Inferior parietal cortex (tissue), 1 donor: ENCODE results near the gene COX4I2.
"Not testable (repeated sequence)": the region's sequence is repeated elsewhere in the genome, so short reads cannot be mapped to it uniquely, and the experiment has no call there.

ENCODE experiments used
- DNase-seq: peaks from one replicate; pipeline ENCODE4 v3.0.0-alpha.2; 2016; ENCODE audit errors: extremely low spot score

COX4I2 gene

GRCh38 chr20:31637660-31638059, at the start of gene COX4I2:
Gene COX4I2, plus strand, starts transcription at chr20:31637912. Its CDS starts 1,106 bp downstream, at chr20:31639018.
- no peak for DNase-seq

- DNase-seq: no peak
Observed at GRCh38 chr20:31590717-31591225, 46.9 kb upstream of the COX4I2 start.

- no peak for DNase-seq
Observed at GRCh38 chr20:31593221-31594001, 44.3 kb upstream of the COX4I2 start.

- DNase-seq: no peak
Observed at GRCh38 chr20:31594002-31594557, 43.6 kb upstream of the COX4I2 start.

- DNase-seq: no peak
Observed at GRCh38 chr20:31594558-31595379, 42.9 kb upstream of the COX4I2 start.

GRCh38 chr20:31595380-31595653, 42.4 kb upstream of the COX4I2 start:
- DNase-seq: no peak

- DNase-seq: no peak
Observed at GRCh38 chr20:31595654-31596411, 41.9 kb upstream of the COX4I2 start.

GRCh38 chr20:31596412-31596715, 41.3 kb upstream of the COX4I2 start:
- DNase-seq: not testable (repeated sequence)

- DNase-seq: no peak
Observed at GRCh38 chr20:31596831-31597480, 40.8 kb upstream of the COX4I2 start.

- DNase-seq: no peak
Observed at GRCh38 chr20:31597481-31597855, 40.2 kb upstream of the COX4I2 start.

GRCh38 chr20:31602431-31602778, 35.3 kb upstream of the COX4I2 start:
- DNase-seq: no peak

GRCh38 chr20:31602779-31603441, 34.8 kb upstream of the COX4I2 start:
- DNase-seq: no peak

GRCh38 chr20:31603822-31604566, 33.7 kb upstream of the COX4I2 start:
- DNase-seq: peak; percentile 87

GRCh38 chr20:31604567-31605030, 33.1 kb upstream of the COX4I2 start:
- DNase-seq: no peak

- peak; percentile 94 for DNase-seq
Observed at GRCh38 chr20:31605031-31605901, 32.4 kb upstream of the COX4I2 start, which contains the start of gene ID1. Gene ID1, plus strand, starts transcription at chr20:31605289. Its CDS starts 99 bp downstream, at chr20:31605388.

GRCh38 chr20:31605902-31606803, 31.6 kb upstream of the COX4I2 start:
- DNase-seq: no peak

GRCh38 chr20:31606804-31607639, 30.7 kb upstream of the COX4I2 start:
- no peak for DNase-seq
